ENCODE results near the gene XAB2.

XAB2 gene

DNA sequence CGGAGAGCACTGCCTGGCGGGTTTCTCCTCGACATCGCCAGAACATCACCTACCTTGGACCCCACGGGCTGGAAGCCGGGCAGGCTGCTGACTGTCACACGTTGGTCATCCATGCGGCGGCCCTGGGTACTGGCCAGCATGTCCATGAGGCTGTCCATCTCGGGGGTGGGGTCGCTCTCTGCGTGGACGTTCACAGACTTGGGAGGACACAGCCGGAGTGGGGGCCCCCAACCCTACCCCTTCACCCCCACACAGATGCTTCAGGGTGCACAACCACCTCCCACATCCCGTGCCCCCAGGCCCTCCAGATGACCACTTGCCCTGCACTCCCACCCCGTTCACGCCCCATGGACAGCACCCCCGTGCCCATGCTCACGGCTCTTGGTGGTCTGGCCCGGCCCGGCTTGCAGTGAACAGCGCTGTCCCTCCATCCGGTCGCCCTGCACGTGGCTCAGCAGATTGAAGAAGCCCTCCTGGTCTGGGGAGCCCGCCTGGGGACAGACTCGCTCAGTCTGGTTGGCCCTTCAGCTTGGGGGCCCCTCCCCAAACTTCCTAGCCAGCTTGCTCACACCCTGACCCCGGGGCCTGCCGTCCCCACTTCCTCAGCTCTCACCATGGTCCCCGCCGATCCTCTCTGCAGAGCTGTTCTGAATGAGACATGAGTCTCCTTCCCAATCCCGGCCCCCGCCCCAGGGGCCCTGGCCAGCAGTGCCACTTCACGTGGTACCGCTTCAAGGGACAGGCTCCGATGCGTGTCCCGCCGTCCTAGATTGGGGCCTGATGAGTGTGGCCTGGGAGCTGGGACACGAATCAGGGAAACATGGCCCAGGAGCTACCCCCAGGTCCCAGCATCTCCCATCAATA, 3.2 kb upstream of the XAB2 start:
- no peak for DNase-seq

DNA sequence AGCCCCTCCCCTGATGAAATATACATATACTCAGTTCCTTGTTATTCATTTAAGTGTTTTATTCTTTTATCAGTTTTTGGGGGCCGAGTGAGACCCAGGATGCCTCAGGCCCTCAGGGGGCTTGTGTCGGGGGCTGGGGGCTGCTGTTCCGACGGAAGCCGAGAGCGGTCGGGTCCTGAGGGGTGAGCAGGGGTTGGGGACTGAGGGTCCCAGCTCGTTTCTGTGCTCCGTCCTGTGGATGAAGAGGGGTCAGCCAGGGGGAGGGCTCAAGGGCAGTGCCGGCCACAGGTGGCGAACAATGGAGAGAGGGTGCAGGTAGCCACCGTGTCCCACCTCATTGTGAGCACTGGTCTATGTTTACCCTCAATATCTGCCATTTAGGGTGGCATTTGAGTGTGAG, 2.2 kb upstream of the XAB2 start:
- DNase-seq: no peak

- DNase-seq: no peak
These were observed 595 bp downstream of the XAB2 start for GRCh38 chr19:7628589-7629311.

DNA sequence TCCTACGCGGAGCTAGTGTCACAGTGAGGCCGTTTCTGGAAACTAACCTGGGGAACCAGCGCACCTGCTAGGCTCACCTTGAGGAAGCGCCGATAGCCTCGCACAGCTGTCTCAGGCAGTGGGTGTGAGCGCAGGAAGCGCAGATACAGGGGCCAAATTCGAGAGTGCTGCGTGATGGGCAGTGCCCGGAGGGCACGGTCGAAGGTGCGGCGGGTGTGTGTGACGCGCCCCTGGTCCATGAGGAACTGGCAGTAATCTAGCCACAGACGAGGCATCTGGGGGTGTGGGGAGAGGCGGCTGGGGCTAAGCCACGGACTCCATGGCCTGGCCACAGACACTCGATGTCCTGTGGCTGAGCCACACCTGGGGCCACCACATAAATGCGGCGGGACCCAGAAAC, 2.2 kb downstream of the XAB2 start:
- DNase-seq: no peak

DNA sequence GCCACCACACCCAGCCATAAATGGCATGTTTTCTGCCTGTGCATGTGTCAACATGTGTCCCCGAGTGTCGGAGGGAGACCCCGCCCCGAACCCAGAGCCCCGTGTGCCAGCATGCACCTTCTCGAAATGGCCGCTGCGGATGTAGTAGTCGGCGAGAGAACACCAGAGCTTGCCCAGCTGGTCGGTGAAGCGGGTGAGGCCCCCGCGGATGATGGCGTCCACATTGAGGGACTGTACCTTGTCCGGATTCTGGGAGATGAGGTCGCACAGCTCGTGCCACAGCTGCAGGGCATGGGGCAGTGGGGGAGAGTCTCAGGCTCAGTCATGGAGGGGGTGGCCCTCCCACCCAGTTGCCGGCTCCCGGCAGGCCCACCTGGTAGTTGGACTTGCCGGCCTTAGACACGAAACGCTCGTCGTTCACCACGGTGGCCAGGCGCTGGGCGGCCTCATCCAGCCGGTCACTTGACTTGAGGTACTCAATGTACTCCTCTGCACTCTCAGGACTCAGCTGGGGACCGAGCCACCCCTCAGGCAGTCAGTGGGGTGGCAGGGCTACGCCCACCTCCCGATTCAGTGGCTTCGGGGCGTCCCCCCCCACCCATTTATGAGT, 3.5 kb downstream of the XAB2 start:
- no peak for DNase-seq

GRCh38 chr19:7624810-7625209, 4.5 kb downstream of the XAB2 start:
- no peak for DNase-seq

DNA sequence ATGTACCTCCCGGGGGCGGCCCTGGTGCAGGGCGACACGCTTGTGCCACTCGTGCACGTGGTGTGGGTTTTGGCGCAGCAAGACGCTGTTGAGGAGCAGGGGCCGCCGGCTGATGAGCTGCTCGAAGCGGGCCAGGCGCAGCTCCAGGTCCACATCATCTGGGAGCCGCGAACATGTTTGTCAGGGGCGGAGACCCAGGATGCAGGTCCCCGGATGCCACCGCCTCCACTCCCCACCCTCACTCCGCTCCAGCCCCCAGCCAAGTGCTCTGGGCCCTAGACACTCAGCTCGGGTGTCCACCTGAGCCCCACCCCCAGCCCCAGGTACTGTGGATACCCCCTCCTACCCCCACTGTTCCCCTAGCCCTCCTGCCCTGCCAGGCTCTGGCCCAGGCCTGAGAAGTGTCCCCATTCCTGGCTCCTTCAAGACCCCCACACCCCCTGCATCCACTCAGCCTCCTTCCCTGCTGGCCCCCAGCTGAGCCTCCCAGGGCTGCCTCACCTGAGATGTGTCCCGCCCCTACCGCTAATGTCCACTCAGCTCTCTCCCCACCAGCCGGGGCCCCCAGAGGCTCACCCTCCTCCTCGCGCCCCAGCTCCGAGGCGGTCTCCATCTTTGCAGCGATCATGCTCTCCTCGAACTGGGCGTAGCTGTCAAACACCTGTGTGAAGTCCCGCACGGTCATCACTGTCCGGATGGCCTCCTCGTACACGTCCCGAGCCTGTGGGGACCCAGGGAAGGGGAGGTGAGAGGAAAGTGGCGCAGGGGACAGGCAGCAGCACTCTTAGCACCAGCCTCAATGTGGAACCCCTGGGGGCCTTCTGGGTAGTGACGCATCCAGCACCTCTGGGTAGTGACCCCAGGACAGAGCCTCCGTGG, 5.4 kb downstream of the XAB2 start:
- DNase-seq: no peak

DNA sequence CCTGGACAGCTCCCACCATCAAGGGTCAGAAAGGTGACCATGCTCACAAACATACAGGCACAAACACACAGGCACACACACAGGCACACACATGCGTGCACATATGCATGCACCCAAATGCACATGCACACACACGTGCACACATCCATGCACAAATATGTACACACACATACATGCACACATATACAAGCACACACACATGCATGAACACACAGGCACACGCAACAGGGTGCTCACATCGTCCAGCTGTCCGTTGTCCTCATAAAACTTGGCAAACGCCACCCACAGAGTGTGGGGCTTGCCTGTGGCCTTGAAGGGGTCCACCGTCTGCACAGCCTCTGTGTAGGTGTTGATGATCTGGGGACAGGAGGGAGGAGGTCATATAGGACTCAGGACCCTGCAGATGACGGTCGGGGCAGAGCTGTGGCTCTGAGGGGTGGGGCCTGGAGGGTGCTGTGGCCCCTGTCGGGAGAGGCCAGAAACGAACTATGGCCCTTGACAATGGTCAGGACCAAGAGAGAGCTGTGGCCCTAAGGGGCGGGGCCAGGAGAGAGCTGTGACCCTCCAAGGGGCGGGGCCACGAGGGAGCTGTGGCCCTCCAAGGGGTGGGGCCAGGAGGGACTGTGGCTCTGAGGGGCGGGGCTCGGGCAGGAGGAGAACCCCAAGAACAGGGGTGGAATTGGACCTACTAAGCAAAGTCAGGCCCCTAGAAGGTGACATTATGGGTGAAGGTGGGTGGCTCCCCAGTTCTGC, 6.2 kb downstream of the XAB2 start:
- DNase-seq: no peak

DNA sequence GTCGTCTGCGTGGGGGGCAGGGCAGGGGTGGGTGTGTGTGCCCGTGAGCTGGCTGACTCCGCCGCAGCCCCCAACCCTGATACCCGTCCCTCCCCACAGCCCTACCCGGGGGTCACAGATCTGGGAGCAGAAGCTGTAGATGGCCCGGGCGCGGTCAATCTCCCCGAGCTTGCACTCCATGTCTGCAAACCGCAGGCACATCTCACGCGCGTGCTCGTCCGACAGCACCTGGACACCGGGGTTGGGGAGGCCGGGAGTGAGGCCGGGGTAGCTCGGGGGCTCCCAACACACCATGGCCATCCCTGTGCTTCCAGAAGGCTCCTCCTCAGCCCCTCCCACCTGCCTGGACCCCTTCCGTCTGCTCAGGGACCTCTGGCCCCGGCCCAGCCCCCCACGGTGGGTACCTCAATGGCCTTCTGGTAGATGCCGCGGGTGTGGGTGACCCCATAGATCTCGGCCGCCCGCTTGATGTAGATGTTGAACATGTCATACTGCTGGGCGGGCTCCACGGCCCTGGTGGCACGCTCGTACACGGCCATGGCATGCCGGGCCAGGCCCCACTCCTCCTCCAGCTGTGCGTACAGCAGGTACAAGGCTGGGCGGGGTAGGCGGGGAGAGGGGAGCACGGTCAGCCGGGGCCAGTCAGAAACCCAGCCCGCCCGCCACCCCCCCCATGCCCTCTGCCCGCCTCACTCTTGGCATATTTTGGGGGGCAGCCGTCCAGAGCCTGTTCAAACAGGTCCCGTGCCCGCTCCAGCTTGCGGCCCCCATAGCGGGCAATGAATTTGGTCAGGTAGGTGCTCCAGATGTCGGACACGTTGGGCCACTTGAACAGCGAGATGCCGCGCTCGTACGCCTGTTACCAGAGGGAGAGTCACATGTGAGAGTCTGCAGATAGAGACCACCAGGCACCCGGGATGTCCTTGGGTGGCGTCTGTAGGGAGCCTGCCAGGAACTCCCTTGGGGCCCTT, 8.6 kb downstream of the XAB2 start:
- no peak for DNase-seq

DNA sequence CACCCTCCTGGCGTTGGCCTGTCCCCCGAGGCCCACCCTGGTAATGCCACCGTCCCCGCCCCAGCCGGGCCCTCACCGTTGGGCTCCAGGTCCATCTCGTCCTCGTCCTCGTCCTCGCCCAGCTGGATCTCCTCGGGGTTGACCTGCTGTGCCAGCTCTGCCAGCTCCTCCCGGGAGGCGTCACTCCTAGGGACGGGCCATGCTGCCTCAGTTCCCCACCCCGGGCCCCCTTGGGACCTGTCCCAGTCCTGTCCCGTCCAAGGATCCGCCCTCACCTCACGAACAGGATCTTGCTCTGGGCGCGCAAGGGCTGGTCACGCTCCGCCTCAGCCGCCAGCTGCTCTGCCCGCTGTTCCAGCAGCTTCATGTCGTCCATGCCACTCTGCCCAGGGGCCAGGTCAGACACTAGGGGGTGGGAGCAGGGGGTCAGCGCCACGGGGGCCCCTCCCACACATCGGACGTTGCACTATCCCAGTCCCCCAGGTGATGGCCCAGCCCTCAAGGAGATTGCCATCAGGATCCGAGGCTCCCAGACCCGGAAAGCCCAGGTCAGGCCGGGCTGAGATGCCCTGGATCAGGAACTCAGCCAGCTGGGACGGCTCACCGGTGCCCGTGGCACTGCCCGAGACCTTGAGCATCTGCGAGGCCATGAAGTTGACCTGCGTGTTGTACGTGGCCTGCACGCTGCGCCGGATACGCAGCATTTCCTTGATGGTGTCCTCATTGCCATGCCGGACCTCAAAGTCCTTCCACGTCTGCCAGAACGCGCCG, 9.5 kb downstream of the XAB2 start:
- no peak for DNase-seq

DNA sequence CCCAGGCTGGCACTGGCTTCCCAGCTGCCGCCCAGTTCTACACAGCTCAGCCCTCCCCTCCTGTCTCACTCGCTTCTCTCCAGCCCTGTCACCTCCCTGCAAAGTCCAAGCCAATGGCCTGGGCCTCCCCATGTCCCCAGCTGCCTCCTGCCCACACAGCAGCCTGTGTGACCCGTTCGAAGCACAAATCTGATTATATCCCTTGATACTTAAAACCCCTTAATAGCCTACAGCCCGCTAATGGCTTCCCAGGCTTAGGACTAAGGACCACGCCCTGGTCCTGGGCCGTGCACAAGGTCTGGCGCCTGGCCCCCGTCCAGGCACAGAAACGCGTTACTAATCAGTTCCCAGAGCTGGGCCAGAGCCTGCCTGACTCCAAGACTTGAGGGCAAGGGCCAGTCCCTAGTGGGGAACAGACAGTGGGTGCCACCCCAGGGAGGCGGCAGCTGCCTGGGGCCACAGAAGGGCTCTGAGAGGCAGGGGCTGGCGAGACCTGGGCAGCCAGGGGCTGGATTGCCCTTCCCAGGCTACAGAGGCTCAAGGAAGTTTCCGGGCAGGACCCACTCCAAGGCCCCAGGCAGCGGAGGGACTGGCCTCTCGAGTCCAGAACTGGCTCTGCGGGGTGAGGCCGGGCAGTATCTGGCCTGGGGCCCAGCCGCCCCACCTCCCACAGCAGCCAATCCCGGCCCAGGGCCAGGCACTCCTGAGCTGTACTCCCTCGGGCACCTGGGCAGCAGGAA, 10.4 kb downstream of the XAB2 start:
- DNase-seq: no peak

GRCh38 chr19:7618348-7618747, 11.0 kb downstream of the XAB2 start:
- DNase-seq: no peak

DNA sequence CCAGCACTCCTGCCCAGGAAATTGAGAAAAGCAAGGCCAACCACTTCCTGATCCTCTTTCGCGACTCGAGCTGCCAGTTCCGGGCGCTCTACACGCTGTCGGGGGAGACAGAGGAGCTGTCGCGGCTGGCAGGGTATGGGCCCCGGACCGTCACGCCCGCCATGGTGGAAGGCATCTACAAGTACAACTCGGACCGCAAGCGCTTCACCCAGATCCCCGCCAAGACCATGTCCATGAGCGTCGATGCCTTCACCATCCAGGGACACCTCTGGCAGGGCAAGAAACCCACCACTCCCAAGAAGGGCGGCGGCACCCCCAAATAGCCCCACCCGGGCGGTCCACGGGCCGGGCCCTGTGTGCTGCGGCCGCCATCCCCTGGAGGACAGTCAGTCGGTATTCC, 11.6 kb downstream of the XAB2 start:
- no peak for DNase-seq

GRCh38 chr19:7617172-7617571, 12.2 kb downstream of the XAB2 start:
- no peak for DNase-seq

GRCh38 chr19:7614859-7615741, 14.2 kb downstream of the XAB2 start:
- no peak for DNase-seq

DNA sequence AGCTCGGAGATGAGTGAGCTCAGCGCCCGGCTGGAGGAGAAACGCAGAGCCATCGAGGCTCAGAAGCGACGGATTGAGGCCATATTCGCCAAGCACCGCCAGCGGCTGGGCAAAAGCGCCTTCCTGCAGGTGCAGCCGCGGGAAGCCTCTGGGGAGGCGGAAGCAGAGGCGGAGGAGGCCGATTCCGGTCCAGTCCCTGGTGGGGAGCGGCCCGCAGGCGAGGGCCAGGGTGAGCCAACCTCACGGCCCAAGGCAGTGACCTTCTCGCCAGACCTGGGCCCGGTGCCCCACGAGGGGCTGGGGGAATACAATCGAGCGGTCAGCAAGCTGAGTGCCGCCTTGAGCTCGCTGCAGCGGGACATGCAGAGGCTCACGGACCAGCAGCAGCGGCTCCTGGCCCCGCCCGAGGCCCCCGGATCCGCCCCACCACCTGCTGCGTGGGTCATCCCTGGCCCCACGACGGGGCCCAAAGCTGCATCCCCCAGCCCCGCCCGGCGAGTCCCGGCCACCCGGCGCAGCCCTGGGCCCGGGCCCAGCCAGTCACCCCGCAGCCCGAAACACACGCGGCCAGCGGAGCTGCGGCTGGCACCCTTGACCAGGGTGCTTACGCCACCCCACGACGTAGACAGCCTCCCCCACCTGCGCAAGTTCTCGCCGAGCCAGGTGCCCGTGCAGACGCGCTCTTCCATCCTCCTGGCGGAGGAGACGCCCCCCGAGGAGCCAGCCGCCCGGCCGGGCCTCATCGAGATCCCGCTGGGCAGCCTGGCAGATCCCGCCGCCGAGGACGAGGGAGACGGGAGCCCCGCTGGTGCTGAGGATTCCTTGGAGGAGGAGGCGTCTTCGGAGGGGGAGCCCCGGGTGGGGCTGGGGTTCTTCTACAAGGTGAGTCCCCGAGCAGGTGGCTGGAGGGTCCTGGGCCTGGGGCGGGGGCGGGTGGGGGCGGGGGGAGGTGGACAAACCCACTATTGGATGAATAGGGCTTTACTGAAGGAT, 16.8 kb downstream of the XAB2 start:
- DNase-seq: no peak
